OCI-M1 (cell line): ENCODE measurements around the gene IGF2BP2.

Experiments
- DNase-seq: peaks from one replicate; lab custom pipeline; 2025; lab: John Stamatoyannopoulos, UW

The IGF2BP2 gene

GRCh38 chr3:185764980-185765370 is 59.9 kb downstream of the IGF2BP2 start:
- no peak for DNase-seq

- no peak for DNase-seq
Measured at GRCh38 chr3:185764163-185764979, 60.5 kb downstream of the IGF2BP2 start.

- DNase-seq = no peak
Measured at GRCh38 chr3:185763347-185764005, 61.4 kb downstream of the IGF2BP2 start.

- DNase-seq = no peak
Measured at GRCh38 chr3:185760550-185760949, 64.3 kb downstream of the IGF2BP2 start.

GRCh38 chr3:185760088-185760487 is 64.8 kb downstream of the IGF2BP2 start:
- DNase-seq = no peak

- no peak for DNase-seq
Measured at GRCh38 chr3:185759512-185759911, 65.3 kb downstream of the IGF2BP2 start.

GRCh38 chr3:185758912-185759311 is 65.9 kb downstream of the IGF2BP2 start:
- no peak for DNase-seq

GRCh38 chr3:185757176-185757575 is 67.7 kb downstream of the IGF2BP2 start:
- no peak for DNase-seq

- DNase-seq = no peak
Measured at GRCh38 chr3:185756477-185756876, 68.4 kb downstream of the IGF2BP2 start.

GRCh38 chr3:185754920-185755319 is 69.9 kb downstream of the IGF2BP2 start:
- no peak for DNase-seq

- no peak for DNase-seq
Measured at GRCh38 chr3:185753354-185753753, 71.5 kb downstream of the IGF2BP2 start.

GRCh38 chr3:185750702-185751101 is 74.1 kb downstream of the IGF2BP2 start:
- DNase-seq = no peak

- no peak for DNase-seq
Measured at GRCh38 chr3:185750015-185750414, 74.8 kb downstream of the IGF2BP2 start.

- DNase-seq = no peak
Measured at GRCh38 chr3:185746470-185746869, 78.4 kb downstream of the IGF2BP2 start.

- DNase-seq = no peak
Measured at GRCh38 chr3:185744997-185745843, 79.6 kb downstream of the IGF2BP2 start.

GRCh38 chr3:185741586-185741985 is 83.3 kb downstream of the IGF2BP2 start:
- DNase-seq = no peak

GRCh38 chr3:185740133-185740532 is 84.7 kb downstream of the IGF2BP2 start:
- no peak for DNase-seq

GRCh38 chr3:185739264-185739701 is 85.6 kb downstream of the IGF2BP2 start:
- DNase-seq = no peak

GRCh38 chr3:185737740-185738680 is 86.8 kb downstream of the IGF2BP2 start:
- peak; percentile 18 for DNase-seq

GRCh38 chr3:185737020-185737419 is 87.8 kb downstream of the IGF2BP2 start:
- no peak for DNase-seq

GRCh38 chr3:185734725-185735096 is 90.1 kb downstream of the IGF2BP2 start:
- peak; percentile 77 for DNase-seq
